ENCODE results near the gene RETSAT. TPM values are rescaled to one million over a fixed set of nuclear protein-coding genes. Genes with fewer than 3 reads are reported as not detected.
A peak's percentile ranks its signal among the peaks of the same experiment; 100 is the strongest.

RETSAT gene
- total RNA-seq, 1 experiment from 2014 or later = 32.3 TPM

- Mint-ChIP-seq H3K9me3 (ENCODE audit: unreplicated experiment) (no peaks in the 10 kb centered on the region), H3K27me3 (ENCODE audit: insufficient read depth, unreplicated experiment) (no peaks in the 10 kb centered on the region), H3K36me3 (ENCODE audit: insufficient read depth, unreplicated experiment) (peaks cover 8% of the 10 kb centered on the region), H3K4me1 (ENCODE audit: low read depth, unreplicated experiment) (no peaks in the 10 kb centered on the region), H3K27ac (ENCODE audit: unreplicated experiment) (no peak overlapping the region), H3K4me3 (ENCODE audit: unreplicated experiment) (no peak overlapping the region)
- Histone ChIP-seq H3K27me3 (replicated peaks; ENCODE audit: control insufficient read depth, insufficient read depth, low read length) (no peaks in the 10 kb centered on the region), H3K4me1 (no peaks in the 10 kb centered on the region), H3K4me3 (ENCODE audit: low read depth, low read length) (no peak overlapping the region), H3K9me3 (no peaks in the 10 kb centered on the region), H3K36me3 (ENCODE audit: control insufficient read depth, insufficient read depth, low read length) (no peaks in the 10 kb centered on the region)
- intact Hi-C loops (cut with micrococcal nuclease; ENCODE audit: unreplicated experiment) = no loop called here
- peak in 1 of 2 experiments; percentile 16 for DNase-seq
- CTCF ChIA-PET = interaction anchor here (0.9 kb wide), 1 partner anchor 22 kb away, joined by 3 read pairs; no protein-coding TSS in a partner anchor
- no TSS peak for BruUV-seq (replicated peaks)
- TF ChIP-seq CTCF (IDR thresholded peaks at IDR 0.05; ENCODE audit: insufficient read depth in 1 of 2, low read depth in 1 of 2, low read length in 1 of 2, severe bottlenecking in 1 of 2, unreplicated experiment in 1 of 2) = no peak
- POLR2A ChIA-PET = no interaction called here
Observed at GRCh38 chr2:85388878-85389538, 34.7 kb upstream of the RETSAT start.

GRCh38 chr2:85387754-85388153 is 33.4 kb upstream of the RETSAT start:
- no peak overlapping the region for H3K27ac Mint-ChIP-seq (ENCODE audit: unreplicated experiment)
- no peak overlapping the region for H3K4me3 ChIP-seq (ENCODE audit: low read depth, low read length)
- no peak overlapping the region for H3K4me3 Mint-ChIP-seq (ENCODE audit: unreplicated experiment)
- no peaks in the 10 kb centered on the region for H3K4me1 Mint-ChIP-seq (ENCODE audit: low read depth, unreplicated experiment)
- TF ChIP-seq CTCF (IDR thresholded peaks at IDR 0.05; ENCODE audit: insufficient read depth in 1 of 2, low read depth in 1 of 2, low read length in 1 of 2, severe bottlenecking in 1 of 2, unreplicated experiment in 1 of 2) = no peak
- ChIA-PET CTCF (no interaction called here), POLR2A (no interaction called here)
- no peak for DNase-seq
- H3K9me3 ChIP-seq = no peaks in the 10 kb centered on the region
- BruUV-seq (replicated peaks) = no TSS peak
- no peaks in the 10 kb centered on the region for H3K27me3 ChIP-seq (replicated peaks; ENCODE audit: control insufficient read depth, insufficient read depth, low read length)
- H3K36me3 ChIP-seq (ENCODE audit: control insufficient read depth, insufficient read depth, low read length) = no peaks in the 10 kb centered on the region
- H3K36me3 Mint-ChIP-seq (ENCODE audit: insufficient read depth, unreplicated experiment) = peaks cover 8% of the 10 kb centered on the region
- no peaks in the 10 kb centered on the region for H3K9me3 Mint-ChIP-seq (ENCODE audit: unreplicated experiment)
- H3K4me1 ChIP-seq = no peaks in the 10 kb centered on the region
- no peaks in the 10 kb centered on the region for H3K27me3 Mint-ChIP-seq (ENCODE audit: insufficient read depth, unreplicated experiment)
- intact Hi-C loops (cut with micrococcal nuclease; ENCODE audit: unreplicated experiment) = no loop called here

- Mint-ChIP-seq H3K27ac (ENCODE audit: unreplicated experiment) (no peak overlapping the region), H3K27me3 (ENCODE audit: insufficient read depth, unreplicated experiment) (no peaks in the 10 kb centered on the region), H3K9me3 (ENCODE audit: unreplicated experiment) (no peaks in the 10 kb centered on the region), H3K4me3 (ENCODE audit: unreplicated experiment) (no peak overlapping the region), H3K36me3 (ENCODE audit: insufficient read depth, unreplicated experiment) (peaks cover 8% of the 10 kb centered on the region), H3K4me1 (ENCODE audit: low read depth, unreplicated experiment) (no peaks in the 10 kb centered on the region)
- POLR2A ChIA-PET = no interaction called here
- no peak for DNase-seq
- Histone ChIP-seq H3K9me3 (no peaks in the 10 kb centered on the region), H3K36me3 (ENCODE audit: control insufficient read depth, insufficient read depth, low read length) (no peaks in the 10 kb centered on the region), H3K4me1 (no peaks in the 10 kb centered on the region), H3K27me3 (replicated peaks; ENCODE audit: control insufficient read depth, insufficient read depth, low read length) (no peaks in the 10 kb centered on the region), H3K4me3 (ENCODE audit: low read depth, low read length) (no peak overlapping the region)
- CTCF ChIA-PET = no interaction called here
- TF ChIP-seq CTCF (IDR thresholded peaks at IDR 0.05; ENCODE audit: insufficient read depth in 1 of 2, low read depth in 1 of 2, low read length in 1 of 2, severe bottlenecking in 1 of 2, unreplicated experiment in 1 of 2) = no peak
- intact Hi-C loops (cut with micrococcal nuclease; ENCODE audit: unreplicated experiment) = no loop called here
- BruUV-seq (replicated peaks) = no TSS peak
Observed at GRCh38 chr2:85385746-85386145, 31.4 kb upstream of the RETSAT start.
